SIG-M5 (cell line): ENCODE measurements around the gene ZFAND2A.
"Not testable (repeated sequence)": the region's sequence is repeated elsewhere in the genome, so short reads cannot be mapped to it uniquely, and the experiment has no call there.

Source experiments
- DNase-seq: peaks from one replicate; lab custom pipeline; 2025; lab: John Stamatoyannopoulos, UW

Gene ZFAND2A

DNA sequence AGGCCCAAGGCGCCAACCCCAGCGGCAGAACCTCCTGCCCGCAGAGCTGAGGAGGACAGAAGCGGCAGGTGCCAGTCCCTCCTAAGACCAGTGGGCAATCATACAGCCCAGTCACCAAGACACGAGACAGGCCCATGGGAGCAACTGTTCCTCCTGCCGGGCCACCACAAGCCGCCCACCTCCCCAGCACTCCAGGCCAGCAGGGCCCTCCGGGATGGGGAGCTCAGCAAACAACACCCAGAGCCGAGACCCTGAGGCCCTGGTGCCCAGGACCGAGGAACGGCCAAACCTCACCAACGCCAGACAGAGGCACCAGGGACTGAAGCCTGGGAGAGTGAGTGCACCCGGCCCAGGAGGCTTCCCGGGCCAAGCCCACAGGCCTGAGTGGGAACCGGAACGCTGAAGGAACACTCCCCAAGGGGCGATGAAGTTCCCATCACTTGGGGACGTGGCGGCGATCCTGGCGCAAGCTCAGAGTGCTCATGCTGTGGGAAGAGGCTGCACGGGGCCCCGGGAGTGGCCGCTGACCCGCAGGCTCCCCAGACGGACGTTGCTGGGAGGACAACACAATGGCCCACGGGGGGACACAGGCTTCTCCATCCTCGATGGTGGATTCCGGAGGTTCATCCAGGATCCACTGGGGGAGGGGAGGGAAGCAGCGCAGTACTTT is 37.0 kb downstream of the ZFAND2A start:
- no peak for DNase-seq

DNA sequence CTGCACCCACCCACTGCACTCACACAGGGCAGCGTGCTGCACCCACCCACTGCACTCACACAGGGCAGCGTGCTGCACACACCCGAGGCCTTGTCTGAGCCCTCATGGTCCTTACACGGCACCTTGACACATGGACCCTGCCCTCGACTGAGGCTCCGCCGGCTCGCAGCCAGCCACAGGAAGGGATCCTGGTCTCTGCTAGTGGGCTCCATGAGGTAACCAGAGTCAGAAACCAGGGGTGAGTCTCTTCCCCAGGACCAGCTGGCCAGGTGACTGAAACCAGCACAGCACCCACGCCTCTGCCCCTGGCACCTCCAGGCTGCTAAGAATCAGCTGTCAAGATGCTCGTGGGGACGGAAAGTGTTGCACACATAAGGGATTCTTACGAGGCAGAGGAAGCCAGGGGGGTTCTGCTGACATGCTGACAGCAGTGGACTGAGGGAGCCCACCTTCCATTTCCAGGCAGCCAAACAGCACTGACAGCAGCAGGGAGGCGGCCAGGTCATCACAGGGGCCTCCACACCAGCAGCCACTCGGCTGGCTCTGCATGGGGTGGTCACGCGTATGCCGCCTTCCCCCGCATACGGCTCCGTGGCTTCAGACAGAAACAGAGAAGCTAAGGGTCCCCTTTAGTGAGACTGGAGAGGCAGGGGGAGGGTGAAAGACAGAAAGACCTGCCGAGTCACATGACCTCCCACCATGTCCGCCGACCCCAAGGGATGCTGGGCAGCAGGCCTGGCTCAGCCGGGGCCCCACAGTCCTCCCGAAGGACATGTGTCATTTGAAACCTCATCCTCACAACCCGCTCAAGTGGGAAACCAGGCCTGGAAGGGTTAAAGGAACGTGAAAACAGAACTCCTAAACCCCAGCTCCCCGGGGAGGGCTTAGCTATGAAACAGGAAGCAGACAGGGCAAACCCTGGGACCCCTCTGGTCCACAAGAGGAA is 37.8 kb downstream of the ZFAND2A start:
- DNase-seq: no peak

DNA sequence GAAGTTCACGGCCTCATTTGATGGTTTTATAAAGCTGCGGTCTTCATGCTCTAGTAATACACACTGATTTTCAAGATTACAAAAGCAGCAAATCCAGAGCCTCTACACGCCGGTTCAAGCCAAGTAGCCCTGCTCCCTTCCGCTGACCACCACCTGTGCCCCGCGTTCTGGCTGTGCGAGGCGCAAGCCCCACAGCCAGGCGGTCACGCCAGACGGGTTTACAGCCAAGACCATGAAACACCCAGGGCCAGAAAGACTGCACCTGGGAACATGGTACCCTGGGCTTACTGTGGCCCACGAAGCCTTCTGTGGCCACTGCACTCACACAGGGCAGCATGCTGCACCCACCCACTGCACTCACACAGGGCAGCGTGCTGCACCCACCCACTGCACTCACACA is 38.5 kb downstream of the ZFAND2A start:
- no peak for DNase-seq

DNA sequence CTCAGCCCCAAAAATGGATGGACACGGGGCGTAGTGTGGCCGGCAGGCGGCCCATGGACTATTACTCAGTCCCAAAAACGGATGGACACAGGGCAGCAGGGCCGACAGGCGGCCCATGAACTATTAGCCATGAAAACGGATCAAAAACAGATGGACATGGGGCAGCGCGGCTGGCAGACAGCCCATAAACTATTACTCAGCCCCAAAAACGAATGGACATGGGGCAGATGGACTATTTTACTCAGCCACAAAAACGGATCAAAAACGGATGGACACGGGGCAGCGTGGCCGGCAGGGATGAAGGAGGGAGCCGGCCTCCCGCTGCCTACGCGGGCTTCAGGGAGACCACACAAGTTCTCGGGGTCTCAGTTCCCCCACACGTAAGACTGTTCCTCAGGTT is 39.2 kb downstream of the ZFAND2A start:
- DNase-seq: no peak

DNA sequence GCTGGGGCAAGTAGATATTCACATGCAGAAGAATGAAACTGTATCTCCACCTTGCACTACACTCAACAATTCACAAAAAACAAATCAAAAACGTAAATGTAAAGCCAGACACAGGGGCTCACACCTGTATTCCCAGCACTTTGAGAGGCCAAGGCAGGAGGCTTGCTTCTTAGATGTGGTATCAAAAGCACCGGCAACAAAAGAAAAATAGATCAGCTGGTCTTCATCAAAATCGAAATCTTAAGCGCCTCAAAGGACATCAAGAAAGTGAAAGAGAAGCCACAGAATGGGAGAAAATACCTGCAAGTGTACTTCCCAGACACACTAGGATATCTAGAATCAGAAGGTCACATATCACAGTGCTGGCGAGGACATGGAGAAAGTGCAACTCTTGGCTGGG is 40.8 kb downstream of the ZFAND2A start:
- DNase-seq: no peak

DNA sequence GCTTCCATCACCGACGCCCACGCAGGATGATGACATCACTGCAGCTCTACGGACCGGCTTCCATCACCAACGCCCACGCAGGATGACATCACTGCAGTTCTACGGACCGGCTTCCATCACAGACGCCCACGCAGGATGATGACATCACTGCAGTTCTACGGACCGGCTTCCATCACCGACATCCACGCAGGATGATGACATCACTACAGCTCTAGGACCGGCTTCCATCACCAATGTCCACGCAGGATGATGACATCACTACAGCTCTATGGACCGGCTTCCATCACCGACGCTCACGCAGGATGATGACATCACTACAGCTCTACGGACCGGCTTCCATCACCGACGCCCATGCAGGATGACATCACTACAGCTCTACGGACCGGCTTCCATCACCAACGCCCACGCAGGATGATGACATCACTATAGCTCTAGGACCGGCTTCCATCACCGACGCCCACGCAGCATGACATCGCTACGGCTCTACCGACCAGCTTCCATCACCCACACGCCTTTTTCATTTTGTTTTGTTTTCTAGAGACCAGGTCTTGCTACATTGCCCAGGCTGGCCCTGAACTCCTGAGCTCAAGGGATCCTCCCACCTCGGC is 42.6 kb downstream of the ZFAND2A start:
- no peak for DNase-seq

DNA sequence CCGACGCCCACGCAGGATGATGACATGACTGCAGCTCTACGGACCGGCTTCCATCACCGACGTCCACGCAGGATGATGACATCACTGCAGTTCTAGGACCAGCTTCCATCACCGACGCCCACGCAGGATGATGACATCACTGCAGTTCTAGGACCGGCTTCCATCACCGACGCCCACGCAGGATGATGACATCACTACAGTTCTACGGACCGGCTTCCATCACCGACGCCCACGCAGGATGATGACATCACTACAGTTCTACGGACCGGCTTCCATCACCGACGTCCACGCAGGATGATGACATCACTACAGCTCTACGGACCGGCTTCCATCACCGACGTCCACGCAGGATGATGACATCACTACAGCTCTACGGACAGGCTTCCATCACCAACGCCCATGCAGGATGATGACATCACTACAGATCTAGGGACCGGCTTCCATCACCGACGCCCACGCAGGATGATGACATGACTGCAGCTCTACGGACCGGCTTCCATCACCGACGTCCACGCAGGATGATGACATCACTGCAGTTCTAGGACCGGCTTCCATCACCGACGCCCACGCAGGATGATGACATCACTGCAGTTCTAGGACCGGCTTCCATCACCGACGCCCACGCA is 43.5 kb downstream of the ZFAND2A start:
- not testable (repeated sequence) for DNase-seq

DNA sequence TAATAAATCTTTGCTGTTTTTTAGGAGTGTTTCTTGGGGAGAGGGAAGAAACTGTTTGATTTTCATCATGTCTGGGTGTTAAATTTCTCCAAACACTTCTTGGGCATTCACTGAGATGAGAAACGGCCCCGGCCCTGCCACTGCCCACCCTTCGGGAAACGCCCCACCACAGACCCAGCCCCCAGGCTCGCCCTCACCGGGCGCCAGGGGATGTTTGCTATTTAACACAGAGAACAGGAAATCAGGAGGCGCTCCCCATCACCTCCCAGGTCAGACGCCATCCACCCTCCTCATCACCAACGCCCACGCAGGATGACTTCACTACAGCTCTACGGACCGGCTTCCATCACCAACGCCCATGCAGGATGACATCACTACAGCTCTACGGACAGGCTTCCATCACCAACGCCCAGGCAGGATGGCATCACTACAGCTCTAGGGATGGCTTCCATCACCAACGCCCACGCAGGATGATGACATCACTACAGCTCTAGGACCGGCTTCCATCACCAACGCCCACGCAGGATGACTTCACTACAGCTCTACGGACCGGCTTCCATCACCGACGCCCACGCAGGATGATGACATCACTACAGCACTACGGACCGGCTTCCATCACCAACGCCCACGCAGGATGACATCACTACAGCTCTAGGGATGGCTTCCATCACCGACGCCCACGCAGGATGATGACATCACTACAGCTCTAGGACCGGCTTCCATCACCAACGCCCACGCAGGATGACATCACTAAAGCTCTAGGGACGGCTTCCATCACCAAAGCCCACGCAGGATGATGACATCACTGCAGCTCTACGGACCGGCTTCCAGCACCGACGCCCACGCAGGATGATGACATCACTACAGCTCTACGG is 44.6 kb downstream of the ZFAND2A start:
- DNase-seq: not testable (repeated sequence)

DNA sequence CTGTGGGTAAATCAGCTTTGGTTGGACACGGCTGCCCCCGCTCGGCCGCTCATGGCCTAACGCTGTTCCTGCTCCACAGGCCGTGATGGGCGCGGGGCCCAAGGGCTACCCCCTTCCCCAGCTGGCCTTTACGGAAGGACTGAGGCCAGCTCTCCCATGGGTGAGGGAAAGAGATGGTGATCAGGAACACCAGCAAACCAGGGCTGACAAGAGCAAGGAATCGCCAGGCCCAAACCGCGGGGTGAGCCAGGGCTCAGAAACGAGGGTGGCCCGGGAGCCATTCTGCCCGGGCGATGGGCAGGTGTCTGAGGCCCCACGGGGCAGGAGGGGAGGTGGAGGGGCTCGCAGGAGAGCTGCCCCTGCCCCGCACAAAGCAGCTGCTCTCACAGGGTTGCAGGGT is 45.5 kb downstream of the ZFAND2A start:
- no peak for DNase-seq

DNA sequence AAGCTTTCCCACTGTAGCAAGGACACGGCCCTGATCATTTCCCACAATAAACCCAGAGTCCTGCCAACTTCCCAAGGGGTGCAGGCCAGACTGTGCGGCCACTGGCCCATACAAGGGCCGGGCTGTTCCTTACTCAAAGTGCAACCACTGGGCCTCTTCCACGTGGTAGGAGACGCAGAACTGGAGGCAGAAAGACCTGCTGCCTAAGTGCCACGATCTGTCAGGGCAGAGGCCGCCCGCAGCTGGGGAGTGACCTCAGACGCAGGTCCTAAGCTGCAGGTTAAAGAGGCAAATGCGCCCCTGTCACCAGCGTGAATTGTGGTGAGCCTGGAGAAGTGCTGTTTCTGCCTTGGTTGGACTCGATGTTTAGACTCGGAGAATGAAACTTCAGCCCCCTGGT is 45.9 kb downstream of the ZFAND2A start:
- no peak for DNase-seq

DNA sequence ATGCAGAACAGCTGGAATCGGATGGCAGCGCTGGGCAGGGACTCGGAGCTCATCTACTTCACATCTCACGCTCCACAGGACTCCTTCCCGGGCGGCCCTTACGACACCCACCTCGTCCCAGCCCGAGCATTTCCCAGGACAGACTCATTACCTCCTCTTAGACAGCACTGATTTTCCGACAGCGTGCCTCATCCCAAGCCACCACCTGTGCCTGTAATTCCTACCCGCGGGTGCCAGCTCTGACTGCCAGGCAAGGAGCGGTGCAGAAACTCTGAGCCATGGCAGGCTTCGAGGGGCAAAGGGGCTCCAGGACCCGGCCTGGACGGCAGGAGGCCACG is 46.5 kb downstream of the ZFAND2A start:
- DNase-seq: no peak

DNA sequence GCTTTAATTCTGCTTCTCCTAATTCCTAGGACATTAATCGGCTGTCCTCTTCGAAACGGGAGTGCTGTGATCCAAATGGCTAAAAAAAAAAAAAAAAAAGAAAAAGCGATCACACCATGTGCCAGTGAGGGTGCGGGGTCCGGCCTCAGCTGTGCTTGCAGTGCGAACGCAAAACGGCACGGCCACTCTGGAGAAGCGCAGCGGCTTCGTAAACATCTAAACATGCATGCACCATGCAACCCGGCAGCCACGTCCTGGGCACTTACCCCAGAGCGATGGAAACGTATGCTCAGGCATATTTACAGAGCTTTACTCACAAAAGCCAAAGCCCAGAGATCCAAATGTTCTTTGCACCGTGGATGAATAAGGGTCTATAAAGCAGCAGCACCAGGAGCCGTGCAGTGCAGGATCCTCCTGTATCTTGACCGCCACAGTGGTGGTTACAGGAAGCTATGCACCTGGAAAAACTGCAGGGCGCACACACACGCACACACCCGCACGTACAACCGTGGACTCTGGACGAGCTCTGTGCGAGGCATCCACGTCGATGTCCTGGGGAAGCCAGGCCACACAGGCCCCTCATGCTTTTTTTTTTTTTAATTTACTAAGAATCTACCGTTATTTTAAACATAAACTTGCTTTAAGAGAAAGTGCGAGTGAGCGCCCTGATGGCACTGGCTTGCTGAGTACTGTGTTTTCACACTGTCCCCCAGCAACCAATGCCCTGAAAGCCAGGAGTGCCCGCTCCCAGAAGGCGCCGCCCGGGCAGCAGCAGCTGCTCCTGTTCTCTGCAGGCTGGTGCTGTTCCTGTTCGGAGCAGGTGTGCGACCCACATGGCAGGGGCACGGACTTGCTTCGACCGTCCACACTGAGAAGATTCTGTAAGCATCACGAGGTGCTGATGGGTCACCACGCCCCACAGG is 47.1 kb downstream of the ZFAND2A start:
- no peak for DNase-seq

DNA sequence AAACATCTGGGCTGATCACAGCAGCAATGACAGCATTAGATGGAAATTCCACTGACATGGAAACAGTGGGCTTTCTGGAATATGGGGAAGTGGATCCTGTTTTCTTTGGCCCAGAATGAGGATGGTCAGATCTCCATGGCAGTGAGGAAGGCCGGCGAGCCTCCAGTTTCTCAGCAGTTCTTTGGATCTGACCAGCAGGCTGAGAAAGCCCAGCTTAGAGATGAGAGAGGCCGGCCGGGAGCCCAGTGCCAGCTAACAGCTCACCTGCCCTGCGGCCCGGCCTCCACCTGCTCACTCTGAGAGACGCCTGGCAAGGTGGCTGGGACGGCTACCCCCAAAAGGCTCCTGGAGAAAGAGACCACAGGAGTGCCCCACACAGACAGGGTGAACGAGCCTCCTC is 47.9 kb downstream of the ZFAND2A start:
- no peak for DNase-seq

DNA sequence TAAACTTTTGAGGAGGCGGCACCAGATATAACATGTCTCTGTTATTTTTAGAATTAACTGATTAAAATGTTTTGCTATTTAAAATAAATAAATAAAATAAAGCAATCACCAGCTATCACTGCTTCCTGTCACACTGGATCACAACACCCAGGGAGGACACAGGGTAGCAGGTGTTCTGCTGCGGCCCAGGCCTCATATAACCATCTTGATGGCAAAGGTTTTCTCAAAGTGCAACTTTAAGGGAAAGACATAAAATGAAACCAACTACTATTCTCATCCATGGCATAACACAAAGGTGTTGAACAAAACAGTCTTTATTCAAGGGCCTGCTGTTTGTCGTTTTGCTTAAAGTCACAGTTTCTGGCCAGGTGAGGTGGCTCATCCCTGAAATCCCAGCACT is 48.8 kb downstream of the ZFAND2A start:
- no peak for DNase-seq

DNA sequence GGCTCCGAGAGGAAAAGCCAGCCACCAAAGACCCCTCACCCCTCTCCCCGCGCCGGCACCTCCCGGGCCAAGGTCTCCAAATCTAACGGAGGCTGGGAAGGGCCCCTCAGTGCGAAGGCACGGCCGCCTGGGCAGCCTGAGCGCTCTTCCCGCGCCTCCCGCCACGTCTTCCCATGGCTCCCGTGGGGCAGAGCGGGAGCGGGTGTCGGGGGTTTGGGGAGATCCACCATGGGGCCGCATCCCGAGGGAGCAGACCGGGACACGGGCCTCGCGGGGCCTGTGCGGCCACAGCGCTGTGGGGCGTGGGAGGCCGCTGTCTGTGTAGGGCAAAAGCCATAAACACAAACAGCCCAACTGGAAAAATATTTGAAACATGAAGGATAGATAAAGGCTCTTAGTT is 49.6 kb downstream of the ZFAND2A start:
- DNase-seq: no peak

DNA sequence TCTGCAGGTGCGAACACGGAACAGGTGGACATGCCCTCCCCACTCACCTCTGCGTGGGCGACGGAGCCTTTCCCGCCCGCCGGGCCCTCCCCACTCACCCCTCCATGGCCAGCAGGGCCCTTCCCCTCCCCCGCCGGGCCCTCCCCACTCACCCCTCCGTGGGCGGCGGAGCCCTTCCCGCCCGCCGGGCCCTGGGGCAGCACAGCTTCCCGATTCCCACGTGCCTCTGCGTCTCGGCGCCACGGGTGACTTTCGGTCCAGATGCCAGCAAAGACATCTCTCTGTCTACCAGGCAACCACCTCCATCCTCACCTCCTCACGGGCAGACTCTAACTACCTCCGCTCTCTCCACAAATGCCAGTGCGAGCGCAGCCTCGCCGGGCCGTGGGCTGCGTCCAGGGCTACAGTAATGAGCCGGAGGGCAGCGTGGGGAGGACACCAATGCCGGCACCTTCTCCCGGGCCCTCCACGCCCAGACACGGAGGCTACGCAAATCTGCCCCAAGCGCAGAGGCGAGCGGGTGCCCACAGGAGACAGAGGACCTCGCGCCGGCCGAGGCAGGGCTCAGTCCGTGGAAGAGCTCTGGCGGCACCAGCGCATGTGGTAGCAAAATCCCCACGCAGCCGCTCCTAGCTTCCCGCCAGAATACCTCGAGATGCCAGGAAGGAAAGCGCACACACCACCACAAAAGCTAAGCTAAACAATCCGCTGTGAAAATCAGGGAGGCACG is 50.2 kb downstream of the ZFAND2A start:
- DNase-seq: no peak

DNA sequence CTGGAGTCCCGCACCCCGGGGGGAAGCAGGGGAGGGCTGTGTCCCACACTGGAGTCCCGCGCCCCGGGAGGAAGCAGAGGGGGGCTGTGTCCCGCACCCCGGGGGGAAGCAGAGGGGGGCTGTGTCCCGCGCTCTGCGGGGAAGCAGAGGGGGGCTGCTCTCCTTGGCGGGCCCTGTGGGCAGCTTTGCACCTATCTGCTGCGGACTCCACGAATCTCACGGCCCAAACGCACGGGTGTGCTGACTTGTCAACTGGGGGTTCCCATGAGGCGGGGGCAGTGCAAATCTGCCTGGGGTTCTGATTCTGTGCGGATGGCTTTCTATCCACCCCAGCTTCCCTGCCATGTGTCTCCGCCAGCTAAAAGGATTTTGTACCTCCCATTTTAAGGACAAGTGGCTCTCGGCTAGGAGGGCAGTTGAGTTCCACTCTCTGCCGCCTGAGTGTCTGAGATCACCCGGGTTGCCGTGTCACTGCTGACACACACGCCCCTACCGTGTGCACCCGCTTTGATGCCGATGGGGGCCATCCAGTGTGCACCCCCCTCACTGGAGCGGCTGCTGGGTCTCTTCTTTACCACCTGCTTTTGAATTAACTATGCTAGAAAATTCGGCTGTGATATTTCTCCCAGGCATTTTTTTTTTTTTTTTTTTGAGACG is 51.6 kb downstream of the ZFAND2A start:
- no peak for DNase-seq

DNA sequence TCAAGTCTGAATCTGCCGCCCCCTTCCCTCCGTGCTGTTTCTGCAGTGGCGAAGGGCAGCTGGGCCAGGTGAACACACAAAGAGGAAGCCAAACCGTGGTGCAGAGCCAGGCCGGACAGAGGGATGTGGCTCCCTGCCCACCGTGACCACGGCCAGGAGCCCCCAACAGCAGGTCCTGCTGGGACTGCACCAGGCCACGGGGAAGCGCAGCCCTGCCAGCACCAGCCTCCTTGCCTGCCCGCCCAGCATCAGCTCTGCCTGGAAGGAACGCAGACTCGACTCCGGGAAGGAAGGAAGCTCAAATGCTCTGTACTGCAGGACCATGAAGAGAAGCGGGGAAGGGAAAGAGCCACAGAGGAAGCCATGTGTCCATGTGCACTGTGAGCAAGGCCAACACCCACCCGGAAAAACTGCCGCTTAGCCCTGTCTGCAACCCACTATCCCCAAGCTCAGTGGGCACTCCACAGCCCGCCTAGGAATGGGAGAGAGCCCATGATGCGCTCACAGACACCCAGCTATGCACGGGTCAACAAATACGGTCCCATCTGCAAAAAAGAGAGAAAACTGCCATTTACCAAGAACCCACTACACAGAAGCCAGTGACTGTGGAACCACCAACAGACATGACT is 53.1 kb downstream of the ZFAND2A start:
- DNase-seq: no peak
